Aorta (tissue), 5 donors: Measurements from ENCODE around the gene CD209. TPM values are rescaled to one million over a fixed set of nuclear protein-coding genes. Genes with fewer than 3 reads are reported as not detected.
"Not testable (repeated sequence)": the region's sequence is repeated elsewhere in the genome, so short reads cannot be mapped to it uniquely, and the experiment has no call there.

Source experiments
- ATAC-seq: fragments of 200-7000 bp; cut with Tn5 transposase; one replicate; pipeline ENCODE4 v1.9.1; 2022; ENCODE audit warnings: moderate library complexity; ENCODE audit not compliant: low FRiP score
- DNase-seq, 2 donors: peaks; one replicate each; pipeline ENCODE4 v3.0.0-alpha.2; 2020
- H3K27ac ChIP-seq, 2 donors: one replicate each; pipeline ENCODE4 v1.5.1; 2013; ENCODE audit warnings: low read length in 2 of 2, mild to moderate bottlenecking in 2 of 2, moderate library complexity in 2 of 2, control low read depth in 1 of 2, inconsistent platforms in 1 of 2, low read depth in 1 of 2
- H3K27me3 ChIP-seq, 2 donors: one replicate each; pipeline ENCODE4 v1.6.1; 2013; ENCODE audit warnings: control low read depth in 1 of 2, low read length in 1 of 2, mild to moderate bottlenecking in 1 of 2, moderate library complexity in 1 of 2; ENCODE audit not compliant: insufficient read depth in 2 of 2, control insufficient read depth in 1 of 2
- H3K36me3 ChIP-seq, 2 donors: one replicate each; pipeline ENCODE4 v1.6.1; 2013; ENCODE audit warnings: control low read depth in 1 of 2, low read length in 1 of 2, mild to moderate bottlenecking in 1 of 2; ENCODE audit not compliant: insufficient read depth in 2 of 2, control insufficient read depth in 1 of 2
- H3K4me1 ChIP-seq, 2 donors: one replicate each; pipeline ENCODE4 v1.6.1; 2013; ENCODE audit warnings: low read length in 2 of 2, control low read depth in 1 of 2, mild to moderate bottlenecking in 1 of 2, moderate library complexity in 1 of 2; ENCODE audit not compliant: insufficient read depth in 2 of 2, control insufficient read depth in 1 of 2
- H3K4me3 ChIP-seq, 2 donors: one replicate each; pipeline ENCODE4 v1.5.1; 2013; ENCODE audit warnings: low read length in 2 of 2, control low read depth in 1 of 2, mild to moderate bottlenecking in 1 of 2
- H3K9me3 ChIP-seq: one replicate; pipeline ENCODE4 v1.6.1; 2013; ENCODE audit warnings: mild to moderate bottlenecking, low read length; ENCODE audit not compliant: control insufficient read depth
- WGBS, 2 donors: extraction: QIAGEN DNeasy Blood & Tissue Kit; methylation state at CpG; one replicate each; pipeline ENCODE4 v1.1.7; 2013; 5-methylcytosine and 5-hydroxymethylcytosine counted together
- intact Hi-C, 2 donors: fragments of 100-400 bp; cut with DNase I; formaldehyde crosslinking; loops; one replicate each; pipeline versions ENCODE4 v1.14.2 to v1.15.0; 2022
- polyA plus RNA-seq, 2 donors: library from polyadenylated mRNA; stranded (reverse); fragments of 200-250 nt; gene quantifications; one replicate each; pipeline ENCODE4 v1.2.3, GENCODE V29; 2013
- total RNA-seq, 2 donors: library from RNA; stranded (reverse); fragmentation: NEBNext Ultra II Directional; extraction: Animal tissue kit (Norgen Biotek cat#: 25700); gene quantifications; one replicate each; pipeline ENCODE4 v1.2.1, GENCODE V29; 2021
- donor health status: healthy with polysubstance abuse.
- donor health status: Bipolar disorder and iron deficiency.
- donor health status: DM: no; HTN: no; CAD: no.
- donor health status: DM: no; HTN: no; CAD: no.
- donor health status: DM: yes; HTN: yes; CAD: no.

CD209 gene
- total and polyA plus RNA-seq, 4 donors: 1.0 to 63.9 (median 11.2) TPM

- ATAC-seq (no peak), DNase-seq (no peak)
- WGBS, 2 donors: 24 to 40% methylated on average over 1 of the region's 1 CpG
- H3K36me3 ChIP-seq: no peaks in the 10 kb centered on the region
- no peak overlapping the region for H3K27ac ChIP-seq
- H3K4me1 ChIP-seq: no peaks in the 10 kb centered on the region
- no peak overlapping the region for H3K4me3 ChIP-seq
- no peaks in the 10 kb centered on the region for H3K27me3 ChIP-seq
- intact Hi-C loops: no loop called here
- H3K9me3 ChIP-seq: peaks cover 4% of the 10 kb centered on the region
Observed at GRCh38 chr19:7763696-7764095, 16.4 kb upstream of the CD209 start.

- intact Hi-C loops: no loop called here
- Histone ChIP-seq H3K9me3 (peaks cover 4% of the 10 kb centered on the region), H3K4me1 (no peaks in the 10 kb centered on the region), H3K27me3 (no peaks in the 10 kb centered on the region), H3K36me3 (no peaks in the 10 kb centered on the region), H3K4me3 (no peak within 1 kb of the TSS), H3K27ac (no peak within 1 kb of the TSS)
- ATAC-seq (no peak), DNase-seq (no peak)
- WGBS, 2 donors: 82% methylated on average over 8 of the region's 8 CpGs
Observed at GRCh38 chr19:7762719-7763293, 15.5 kb upstream of the CD209 start, which contains the start of gene CLEC4M. Gene CLEC4M (plus strand): TSS chr19:7763243. CDS start chr19:7763267, 24 bp downstream.

GRCh38 chr19:7759156-7759555 is 11.8 kb upstream of the CD209 start:
- DNase-seq (no peak), ATAC-seq (no peak)
- Histone ChIP-seq H3K4me3 (no peak overlapping the region), H3K27ac (no peak overlapping the region), H3K27me3 (no peaks in the 10 kb centered on the region), H3K9me3 (peaks cover 12% of the 10 kb centered on the region), H3K36me3 (no peaks in the 10 kb centered on the region), H3K4me1 (no peaks in the 10 kb centered on the region)
- intact Hi-C loops: no loop called here
- WGBS, 2 donors: 82 to 86% methylated on average over 1 of the region's 1 CpG

- intact Hi-C loops: no loop called here
- Histone ChIP-seq H3K9me3 (peaks cover 15% of the 10 kb centered on the region), H3K27me3 (no peaks in the 10 kb centered on the region), H3K4me3 (no peak overlapping the region), H3K4me1 (no peaks in the 10 kb centered on the region), H3K27ac (no peak overlapping the region), H3K36me3 (no peaks in the 10 kb centered on the region)
- DNase-seq: no peak
- no peak for ATAC-seq
- WGBS, 2 donors: 75 to 84% methylated on average over 3 of the region's 3 CpGs
Observed at GRCh38 chr19:7757358-7757757, 10.0 kb upstream of the CD209 start.

- H3K4me1 ChIP-seq: no peaks in the 10 kb centered on the region
- peaks cover 15% of the 10 kb centered on the region for H3K9me3 ChIP-seq
- no peaks in the 10 kb centered on the region for H3K27me3 ChIP-seq
- no peak overlapping the region for H3K4me3 ChIP-seq
- H3K36me3 ChIP-seq: no peaks in the 10 kb centered on the region
- no peak overlapping the region for H3K27ac ChIP-seq
- intact Hi-C loops: no loop called here
- ATAC-seq: no peak
- DNase-seq: no peak
- 28 to 42% methylated on average over 4 of the region's 4 CpGs for WGBS, 2 donors
Observed at GRCh38 chr19:7756258-7756657, 8.9 kb upstream of the CD209 start.

- intact Hi-C loops: no loop called here
- Histone ChIP-seq H3K36me3 (no peaks in the 10 kb centered on the region), H3K27ac (no peak overlapping the region), H3K4me3 (no peak overlapping the region), H3K27me3 (peaks cover 0 to 1% of the 10 kb centered on the region in 2 donors), H3K9me3 (peaks cover 4% of the 10 kb centered on the region), H3K4me1 (no peaks in the 10 kb centered on the region)
- DNase-seq (no peak), ATAC-seq (no peak)
- WGBS, 2 donors: 72 to 73% methylated on average over 12 of the region's 12 CpGs
Observed at GRCh38 chr19:7751157-7751783, 3.9 kb upstream of the CD209 start.

GRCh38 chr19:7748756-7749155 is 1.4 kb upstream of the CD209 start:
- no peak overlapping the region for H3K4me3 ChIP-seq
- DNase-seq (no peak), ATAC-seq (no peak)
- peaks cover 0 to 1% of the 10 kb centered on the region in 2 donors for H3K27me3 ChIP-seq
- WGBS, 2 donors: 21 to 25% methylated on average over 4 of the region's 4 CpGs
- H3K27ac ChIP-seq: no peak overlapping the region
- intact Hi-C loops: no loop called here
- no peaks in the 10 kb centered on the region for H3K4me1 ChIP-seq
- H3K9me3 ChIP-seq: peaks cover 2% of the 10 kb centered on the region
- H3K36me3 ChIP-seq: no peaks in the 10 kb centered on the region

GRCh38 chr19:7748171-7748570 is 837 bp upstream of the CD209 start:
- Histone ChIP-seq H3K4me3 (no peak overlapping the region), H3K27ac (no peak overlapping the region), H3K36me3 (no peaks in the 10 kb centered on the region), H3K4me1 (no peaks in the 10 kb centered on the region), H3K27me3 (peaks cover 0 to 1% of the 10 kb centered on the region in 2 donors), H3K9me3 (peaks cover 2% of the 10 kb centered on the region)
- DNase-seq: no peak
- 69 to 73% methylated on average over 2 of the region's 2 CpGs for WGBS, 2 donors
- intact Hi-C loops: no loop called here
- no peak for ATAC-seq

GRCh38 chr19:7746306-7746705 is 1.0 kb downstream of the CD209 start:
- H3K27me3 ChIP-seq, H3K9me3 ChIP-seq, intact Hi-C loops, DNase-seq, H3K36me3 ChIP-seq, H3K4me1 ChIP-seq, H3K4me3 ChIP-seq, H3K27ac ChIP-seq, ATAC-seq: not testable (repeated sequence)
- 77 to 84% methylated on average over 4 of the region's 4 CpGs for WGBS, 2 donors
